GM19324 (cell line): Measurements from ENCODE around the gene SPAG4.

Source experiments
- ATAC-seq: cut with Tn5 transposase; IDR thresholded peaks from one replicate; pipeline ENCODE4 v1.9.1; 2021; ENCODE audit warnings: mild to moderate bottlenecking, moderate library complexity; ENCODE audit not compliant: unreplicated experiment, low FRiP score

The SPAG4 gene

GRCh38 chr20:35598899-35599775 lies 16.5 kb upstream of the SPAG4 start:
- no peak for ATAC-seq

- ATAC-seq = no peak
Observed at GRCh38 chr20:35599776-35600120, 15.9 kb upstream of the SPAG4 start.

- no peak for ATAC-seq
Observed at GRCh38 chr20:35600176-35600992, 15.2 kb upstream of the SPAG4 start.

GRCh38 chr20:35600993-35601973 lies 14.3 kb upstream of the SPAG4 start:
- no peak for ATAC-seq

DNA sequence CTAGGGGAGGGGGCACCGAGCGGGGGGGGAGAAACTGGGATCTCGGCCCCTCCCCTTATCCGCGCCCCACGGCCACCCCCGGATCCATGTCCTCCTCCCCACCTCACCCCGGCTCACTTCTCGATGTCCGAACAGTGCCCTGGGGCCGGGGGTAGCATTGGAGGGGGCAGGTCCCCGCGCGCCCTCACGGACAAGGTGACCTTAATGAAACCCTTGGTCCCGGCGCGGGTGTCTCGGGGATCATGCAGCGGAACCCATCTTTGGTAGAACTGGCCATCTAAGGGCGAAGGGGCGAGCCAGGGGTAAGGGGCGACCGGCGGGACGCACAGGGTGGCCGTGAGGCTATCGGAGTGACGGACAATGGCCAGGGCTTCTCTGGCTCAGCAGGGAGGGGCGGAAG lies 13.6 kb upstream of the SPAG4 start:
- no peak for ATAC-seq

- no peak for ATAC-seq
Observed at GRCh38 chr20:35602851-35603495, 12.7 kb upstream of the SPAG4 start.

GRCh38 chr20:35603695-35604448 lies 11.8 kb upstream of the SPAG4 start:
- ATAC-seq = no peak

DNA sequence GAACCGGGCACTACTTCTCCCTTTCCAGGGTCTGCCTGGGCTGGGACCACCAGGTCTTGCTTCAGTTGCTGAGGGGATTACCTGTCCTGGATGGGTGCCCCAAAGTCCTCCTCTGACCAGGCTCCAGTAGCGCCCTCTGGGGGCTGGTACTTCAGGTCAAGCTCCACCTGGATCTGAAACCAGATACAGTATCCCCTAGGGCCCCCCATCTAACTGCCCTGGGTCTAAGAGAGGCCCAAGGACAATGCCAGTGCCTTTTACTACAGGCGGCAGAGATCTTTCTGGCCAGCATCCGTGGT lies 11.2 kb upstream of the SPAG4 start:
- ATAC-seq = no peak

- no peak for ATAC-seq
Observed at GRCh38 chr20:35606127-35606526, 9.5 kb upstream of the SPAG4 start.

DNA sequence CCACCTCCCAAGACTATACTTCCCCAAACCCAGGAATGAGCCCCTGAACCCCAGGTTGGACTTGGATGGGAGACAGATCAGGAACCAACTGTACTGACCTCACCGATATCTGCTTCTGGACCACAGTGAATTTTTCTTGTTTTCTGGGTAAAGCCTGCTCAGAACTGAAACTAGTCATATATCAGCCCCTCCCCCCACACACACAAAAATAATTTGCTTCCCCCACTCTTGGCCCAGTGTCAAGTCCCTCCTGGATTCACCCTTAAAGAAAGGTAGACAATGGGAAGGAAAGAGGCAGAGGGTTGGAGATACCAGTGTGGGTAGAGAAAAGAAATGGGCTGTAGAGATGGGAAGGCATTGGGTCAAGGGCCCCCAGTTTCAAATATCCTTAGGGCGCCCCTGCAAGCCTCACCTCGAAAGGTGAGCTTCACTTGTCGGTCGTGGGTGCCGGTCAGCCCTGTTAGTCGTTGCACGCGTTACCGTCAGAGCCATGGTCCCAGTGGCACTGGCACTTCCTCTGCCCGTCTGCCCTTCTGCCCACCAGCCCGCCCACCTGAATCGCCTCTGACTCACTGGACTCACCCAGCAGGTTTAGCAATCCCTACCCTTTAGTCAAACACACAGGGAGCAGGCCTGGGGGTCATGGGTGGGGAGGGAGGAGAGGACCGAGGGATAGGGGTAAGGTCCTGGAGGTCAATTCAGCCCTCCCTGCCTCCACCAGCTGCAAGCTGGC lies 8.5 kb upstream of the SPAG4 start:
- ATAC-seq = no peak

- ATAC-seq = no peak
Observed at GRCh38 chr20:35610833-35611427, 4.7 kb upstream of the SPAG4 start.

GRCh38 chr20:35611482-35611881 lies 4.1 kb upstream of the SPAG4 start:
- no peak for ATAC-seq

GRCh38 chr20:35616465-35617396 lies 1.1 kb downstream of the SPAG4 start:
- ATAC-seq = no peak

DNA sequence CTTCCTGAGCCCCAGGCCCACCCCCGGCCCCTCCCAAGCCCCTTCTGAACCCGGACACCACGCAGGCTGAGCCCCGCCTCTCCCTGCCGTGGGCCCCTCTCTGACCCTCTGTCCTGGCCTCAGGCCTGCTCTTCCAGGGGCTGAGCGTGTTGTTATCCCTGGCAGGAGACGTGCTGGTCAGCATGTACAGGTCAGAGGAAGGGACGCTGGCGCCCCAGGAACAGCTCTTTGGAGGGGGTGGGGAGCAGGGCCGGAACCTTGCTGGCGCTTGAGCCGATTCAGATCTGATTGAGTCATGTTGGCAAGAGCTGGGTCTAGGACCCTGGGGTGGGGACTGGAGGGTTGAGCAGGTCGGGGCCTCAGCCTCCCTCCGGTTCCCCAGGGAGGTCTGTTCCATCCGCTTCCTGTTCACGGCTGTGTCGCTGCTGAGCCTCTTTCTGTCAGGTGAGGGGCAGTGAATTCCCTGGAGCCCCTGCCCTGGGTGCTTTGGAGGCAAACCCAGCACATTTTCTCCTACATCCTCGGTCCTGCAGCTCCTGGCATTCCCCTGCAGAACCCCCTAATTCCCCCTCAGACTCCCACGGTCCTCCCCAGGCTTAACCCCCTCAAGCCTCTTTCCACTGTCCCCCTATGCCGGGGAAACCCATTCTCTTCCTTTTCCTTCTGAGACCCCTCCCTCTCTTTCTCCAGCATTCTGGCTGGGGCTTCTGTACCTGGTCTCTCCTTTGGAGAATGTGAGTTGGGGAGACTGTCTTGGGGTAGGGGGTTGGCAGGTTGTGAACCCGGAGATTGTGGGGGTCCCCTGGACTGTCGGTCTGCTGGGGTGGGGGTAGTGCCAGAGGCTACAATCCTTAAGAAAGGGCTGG lies 2.0 kb downstream of the SPAG4 start:
- ATAC-seq = no peak

DNA sequence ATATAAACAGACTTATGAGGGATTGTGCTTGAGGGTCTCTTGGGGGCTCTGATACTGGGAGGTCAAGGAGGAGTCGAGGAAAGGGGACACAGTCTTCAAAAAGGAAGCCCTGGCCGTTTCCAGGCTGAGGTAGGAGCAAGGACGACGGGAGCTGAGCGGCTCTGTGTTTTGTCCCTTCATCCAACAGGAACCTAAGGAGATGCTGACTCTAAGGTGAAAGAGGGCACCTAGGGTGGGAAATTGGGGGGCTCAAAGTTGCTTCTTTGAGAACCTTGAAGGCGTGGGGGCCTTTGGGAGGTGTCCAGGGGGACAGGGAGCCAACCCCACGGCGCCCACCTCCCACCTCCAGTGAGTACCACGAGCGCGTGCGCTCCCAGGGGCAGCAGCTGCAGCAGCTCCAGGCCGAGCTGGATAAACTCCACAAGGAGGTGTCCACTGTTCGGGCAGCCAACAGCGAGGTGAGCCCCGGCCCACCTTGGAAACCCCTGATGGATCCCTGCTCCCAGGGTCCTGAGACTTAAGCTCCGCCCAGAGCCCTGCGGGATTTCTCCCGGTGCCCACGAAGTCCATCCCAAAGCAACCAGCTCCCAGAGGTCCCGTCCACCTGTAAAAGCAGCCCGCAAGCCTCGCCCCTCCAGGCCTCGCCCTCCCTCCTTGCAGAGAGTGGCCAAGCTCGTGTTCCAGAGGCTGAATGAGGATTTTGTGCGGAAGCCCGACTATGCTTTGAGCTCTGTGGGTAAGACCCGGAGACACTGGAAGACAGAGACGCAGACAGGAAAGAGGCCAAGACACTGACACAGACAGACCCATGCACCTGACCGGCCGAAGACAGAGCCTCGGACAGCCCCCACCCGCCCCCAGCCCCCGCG lies 2.9 kb downstream of the SPAG4 start:
- no peak for ATAC-seq
